Smooth muscle cell (in vitro differentiated cells): ENCODE data around the gene TMEM145. TPM values are rescaled to one million over a fixed set of nuclear protein-coding genes. Genes with fewer than 3 reads are reported as not detected.

Source experiments
- DNase-seq: peaks from one replicate; lab custom pipeline; 2025; ENCODE audit not compliant: unreplicated experiment; lab: John Stamatoyannopoulos, UW
- H2AFZ ChIP-seq: fragments of 200-600 bp; sonication (generic); 2 replicates; pipeline ENCODE4 v1.6.0; 2016; ENCODE audit warnings: antibody characterized with exemption, low read depth, mild to moderate bottlenecking
- H3F3A ChIP-seq: fragments of 200-600 bp; sonication (generic); 2 replicates; pipeline ENCODE4 v1.6.0; 2017; ENCODE audit warnings: antibody characterized with exemption, low read depth
- H3K27ac ChIP-seq: fragments of 200-600 bp; sonication (generic); 2 replicates; pipeline ENCODE4 v1.5.1; 2016; ENCODE audit warnings: low read depth, mild to moderate bottlenecking
- H3K27me3 ChIP-seq: fragments of 200-600 bp; sonication (generic); 2 replicates; pipeline ENCODE4 v1.6.1; 2016; ENCODE audit warnings: low read depth, mild to moderate bottlenecking
- H3K36me3 ChIP-seq: fragments of 200-600 bp; sonication (generic); 2 replicates; pipeline ENCODE4 v1.5.1; 2016; ENCODE audit warnings: low read depth
- H3K4me1 ChIP-seq: fragments of 200-600 bp; sonication (generic); 2 replicates; pipeline ENCODE4 v1.5.1; 2016; ENCODE audit warnings: low read depth
- H3K4me2 ChIP-seq: fragments of 200-600 bp; sonication (generic); 2 replicates; pipeline ENCODE4 v1.6.0; 2016; ENCODE audit warnings: mild to moderate bottlenecking
- H3K4me3 ChIP-seq: fragments of 200-600 bp; sonication (generic); 2 replicates; pipeline ENCODE4 v1.5.1; 2016; ENCODE audit warnings: mild to moderate bottlenecking
- H3K79me2 ChIP-seq: fragments of 200-600 bp; sonication (generic); 2 replicates; pipeline ENCODE4 v1.6.0; 2016; ENCODE audit warnings: low read depth, mild to moderate bottlenecking
- H3K9ac ChIP-seq: fragments of 200-600 bp; sonication (generic); 2 replicates; pipeline ENCODE4 v1.6.0; 2016; ENCODE audit warnings: low read depth
- H3K9me3 ChIP-seq: fragments of 200-600 bp; sonication (generic); replicated peaks from 2 replicates; pipeline ENCODE4 v1.5.1; 2016; ENCODE audit warnings: low read depth
- H4K20me1 ChIP-seq: fragments of 200-600 bp; sonication (generic); 2 replicates; pipeline ENCODE4 v1.6.0; 2016; ENCODE audit warnings: low read depth
- CTCF ChIP-seq: fragments of 200-600 bp; sonication (generic); IDR thresholded peaks from 2 replicates; pipeline ENCODE4 v1.5.1; 2017; ENCODE audit warnings: borderline replicate concordance, mild to moderate bottlenecking, antibody characterized with exemption; ENCODE audit not compliant: insufficient read depth, poor library complexity, severe bottlenecking
- WGBS: methylation state at CpG from one replicate; pipeline ENCODE4 v1.1.7; 2016; ENCODE audit warnings: low lambda C conversion rate; 5-methylcytosine and 5-hydroxymethylcytosine counted together
- polyA plus RNA-seq: library from polyadenylated mRNA; unstranded; fragments of >200 nt; fragmentation: Nextera tagmentation; extraction: Ambion mirVana; gene quantifications from 2 replicates; pipeline ENCODE4 v1.2.1, GENCODE V29; 2016
- total RNA-seq: library from RNA; depleted of rRNA; stranded (reverse); fragments of >200 nt; gene quantifications from 2 replicates; pipeline ENCODE4 v1.2.3, GENCODE V29; 2014

Gene TMEM145
- total and polyA plus RNA-seq, 2 experiments from 2014 or later: 0.11 TPM; not detected in 1

DNA sequence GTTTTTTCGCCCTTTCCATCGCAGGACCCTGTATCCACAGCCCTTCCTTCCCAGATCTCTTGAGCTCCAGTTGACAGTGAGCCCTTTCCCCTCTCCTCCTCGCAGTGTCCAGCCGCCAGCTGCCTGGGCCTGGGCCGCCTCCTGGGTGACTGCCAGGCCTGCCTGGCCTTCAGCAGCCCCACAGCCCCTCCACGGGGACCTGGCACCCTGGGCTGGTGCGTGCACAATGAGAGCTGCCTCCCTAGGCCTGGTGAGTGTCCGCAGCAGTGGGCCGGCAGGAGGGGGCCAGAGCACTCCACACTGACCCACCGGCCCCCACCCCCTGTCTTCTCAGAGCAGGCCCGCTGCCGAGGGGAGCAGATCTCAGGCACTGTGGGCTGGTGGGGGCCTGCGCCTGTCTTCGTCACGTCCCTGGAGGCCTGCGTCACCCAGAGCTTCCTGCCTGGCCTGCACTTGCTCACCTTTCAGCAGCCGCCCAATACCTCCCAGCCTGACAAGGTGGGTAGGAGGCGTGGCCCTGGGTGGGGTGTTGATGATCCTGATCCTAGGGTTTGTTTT is 31.3 kb downstream of the TMEM145 start:
- no peaks in the 10 kb centered on the region for H4K20me1 ChIP-seq
- no peaks in the 10 kb centered on the region for H3K79me2 ChIP-seq
- DNase-seq: no peak
- H3K9ac ChIP-seq: no peak overlapping the region
- H3F3A ChIP-seq: no peaks in the 10 kb centered on the region
- no peaks in the 10 kb centered on the region for H3K36me3 ChIP-seq
- H3K4me1 ChIP-seq: no peaks in the 10 kb centered on the region
- no peak overlapping the region for H2AFZ ChIP-seq
- no peak overlapping the region for H3K27ac ChIP-seq
- 98% methylated on average over 17 of the region's 18 CpGs for WGBS
- H3K27me3 ChIP-seq: no peaks in the 10 kb centered on the region
- no peaks in the 10 kb centered on the region for H3K9me3 ChIP-seq
- no peak overlapping the region for H3K4me3 ChIP-seq
- no peak overlapping the region for H3K4me2 ChIP-seq
- TF ChIP-seq CTCF: no peak

DNA sequence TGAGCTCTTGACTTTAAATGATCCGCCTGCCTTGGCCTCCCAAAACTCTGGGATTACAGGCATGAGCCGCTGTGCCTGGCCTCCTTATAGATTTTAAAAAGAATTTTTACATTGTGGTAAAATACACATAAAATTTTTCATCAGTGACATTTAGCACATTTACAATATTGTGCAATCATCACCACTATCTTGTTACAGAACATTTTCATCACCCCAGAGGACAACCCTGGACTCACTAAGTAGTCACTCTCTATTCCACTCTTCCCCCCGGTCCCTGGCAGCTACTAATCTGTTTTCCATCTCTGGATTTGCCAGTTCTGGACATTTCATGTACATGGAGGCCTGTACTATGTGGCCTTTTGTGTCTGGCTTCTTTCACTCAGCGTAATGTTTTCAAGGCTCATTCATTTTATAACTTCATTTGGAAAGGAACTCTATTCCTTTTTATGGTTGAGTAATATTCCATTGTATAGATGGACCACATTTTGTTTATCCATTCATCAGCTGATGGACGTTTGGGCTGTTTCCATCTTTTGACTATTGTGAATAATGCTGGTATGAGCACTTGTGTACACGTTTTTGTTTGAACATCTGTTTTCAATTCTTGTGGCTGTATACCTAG is 32.2 kb downstream of the TMEM145 start:
- H3K4me2 ChIP-seq: no peak overlapping the region
- H3K27me3 ChIP-seq: no peaks in the 10 kb centered on the region
- 72% methylated on average over 6 of the region's 6 CpGs for WGBS
- no peaks in the 10 kb centered on the region for H3K36me3 ChIP-seq
- H3K27ac ChIP-seq: no peak overlapping the region
- DNase-seq: no peak
- H3K9ac ChIP-seq: no peak overlapping the region
- H3K79me2 ChIP-seq: no peaks in the 10 kb centered on the region
- H3K9me3 ChIP-seq: no peaks in the 10 kb centered on the region
- no peak for TF ChIP-seq CTCF
- H3K4me1 ChIP-seq: no peaks in the 10 kb centered on the region
- no peak overlapping the region for H2AFZ ChIP-seq
- H3K4me3 ChIP-seq: no peak overlapping the region
- no peaks in the 10 kb centered on the region for H3F3A ChIP-seq
- H4K20me1 ChIP-seq: no peaks in the 10 kb centered on the region

- Histone ChIP-seq H3K27me3 (no peaks in the 10 kb centered on the region), H4K20me1 (no peaks in the 10 kb centered on the region), H3K9ac (no peak overlapping the region), H3K36me3 (no peaks in the 10 kb centered on the region), H3K4me3 (no peak overlapping the region), H3K9me3 (no peaks in the 10 kb centered on the region), H3F3A (no peaks in the 10 kb centered on the region), H3K27ac (no peak overlapping the region), H3K4me2 (no peak overlapping the region), H3K4me1 (no peaks in the 10 kb centered on the region), H3K79me2 (no peaks in the 10 kb centered on the region), H2AFZ (no peak overlapping the region)
- no peak for TF ChIP-seq CTCF
- WGBS: 95% methylated on average over 14 of the region's 14 CpGs
- DNase-seq: no peak
Observed at GRCh38 chr19:42348211-42348610, 35.1 kb downstream of the TMEM145 start.
